NCI-H524 (cell line): Measurements from ENCODE around the gene RD3L.

Source experiments
- DNase-seq, 2 experiments: peaks; one replicate each; lab custom pipeline; 2025; lab: John Stamatoyannopoulos, UW

RD3L gene

DNA sequence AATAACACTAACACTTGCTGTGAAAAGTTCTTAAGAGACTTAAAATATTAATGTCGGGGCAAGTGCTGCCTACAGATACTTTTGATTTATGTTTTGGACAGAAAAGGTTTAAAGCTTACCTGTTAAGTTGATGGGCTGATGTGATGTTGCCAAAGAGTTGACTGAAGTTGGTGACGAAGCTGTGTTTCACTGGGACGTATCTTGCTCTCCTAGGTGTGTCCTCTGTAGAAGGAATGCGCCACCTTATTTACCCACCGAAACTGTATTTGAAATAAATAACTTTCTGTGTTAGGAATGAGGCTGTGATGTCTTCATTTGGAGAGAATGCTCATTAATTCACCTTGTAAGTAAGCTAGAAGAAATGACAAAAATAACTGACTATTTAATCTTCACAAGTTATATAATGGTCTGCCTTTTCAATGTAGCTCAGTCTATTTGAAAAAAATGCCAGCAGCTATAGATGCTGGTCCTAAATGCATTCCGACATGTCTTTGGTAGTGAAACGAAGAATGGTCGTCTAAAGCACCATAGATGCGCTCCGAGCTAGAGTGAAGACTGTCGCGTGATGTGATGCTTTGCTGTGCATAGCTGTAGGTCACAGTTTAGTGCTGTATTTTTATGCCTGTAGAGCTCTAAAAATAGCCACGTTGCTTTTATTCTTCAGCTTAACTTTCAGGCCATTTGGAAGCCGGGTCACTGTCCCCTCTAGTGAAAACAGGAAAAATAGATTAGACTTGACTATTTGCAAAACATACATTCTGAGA lies at the start of gene RD3L:
Gene RD3L (minus strand): TSS at position 557 of the 764 bp plus-strand sequence. CDS start 834 bp downstream, outside the sequence.
- no peak for DNase-seq

DNA sequence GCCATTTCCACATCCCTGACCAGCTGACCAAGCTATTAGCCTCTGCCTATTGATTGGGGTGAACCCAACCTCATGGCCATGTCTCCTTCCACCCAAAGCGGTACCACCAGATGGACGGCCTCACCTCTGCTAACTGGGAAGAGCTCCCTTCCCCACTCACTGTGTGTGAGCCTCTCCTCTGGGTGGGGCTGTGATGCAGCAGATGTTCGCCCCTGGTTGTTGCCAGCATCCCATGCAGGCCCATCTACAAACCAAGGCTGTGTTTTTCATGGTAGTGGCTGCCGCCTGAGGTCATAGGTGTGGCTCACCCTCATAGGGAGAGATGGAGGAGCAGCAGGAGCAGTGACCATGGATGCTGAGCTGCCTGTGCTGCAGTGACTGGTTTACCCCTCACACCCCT lies 47.6 kb upstream of the RD3L start:
- peak in 1 of 2 experiments; percentile 16 for DNase-seq

DNA sequence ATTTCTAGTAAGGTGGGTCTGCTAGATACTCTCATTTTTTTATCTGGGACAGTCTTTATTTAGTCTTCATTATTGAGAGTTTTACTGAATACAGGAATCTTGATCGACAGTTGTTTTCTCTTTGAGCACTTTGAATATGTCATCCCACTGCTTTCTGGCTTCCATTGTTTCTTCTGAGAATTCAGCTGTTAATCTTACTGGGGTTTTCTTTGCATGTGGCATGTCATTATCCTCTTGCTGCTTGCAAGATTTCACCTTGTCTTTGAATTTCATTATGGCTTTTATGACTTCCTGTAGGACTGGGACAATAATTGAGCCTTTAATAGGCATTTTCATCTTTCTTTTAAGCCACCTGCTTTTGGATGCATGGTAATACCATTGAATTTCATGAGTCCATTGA lies 46.7 kb upstream of the RD3L start:
- no peak for DNase-seq

DNA sequence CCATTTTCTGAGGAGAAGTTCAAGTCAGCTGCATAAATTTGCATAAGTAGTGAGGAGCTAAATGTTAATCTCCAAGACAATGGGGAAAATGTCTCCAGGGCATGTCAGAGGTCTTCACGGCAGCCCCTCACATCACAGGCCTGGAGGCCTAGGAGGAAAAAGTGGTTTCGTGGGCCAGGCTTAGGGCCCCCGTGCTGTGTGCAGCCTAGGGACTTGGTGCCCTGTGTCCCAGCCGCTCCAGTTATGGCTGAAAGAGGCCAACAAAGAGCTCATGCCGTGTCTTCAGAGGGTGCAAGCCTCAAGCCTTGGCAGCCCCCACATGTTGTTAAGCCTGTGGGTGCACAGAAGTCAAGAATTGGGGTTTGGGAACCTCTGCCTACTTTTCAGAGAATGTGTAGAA lies 41.9 kb upstream of the RD3L start:
- DNase-seq = no peak

DNA sequence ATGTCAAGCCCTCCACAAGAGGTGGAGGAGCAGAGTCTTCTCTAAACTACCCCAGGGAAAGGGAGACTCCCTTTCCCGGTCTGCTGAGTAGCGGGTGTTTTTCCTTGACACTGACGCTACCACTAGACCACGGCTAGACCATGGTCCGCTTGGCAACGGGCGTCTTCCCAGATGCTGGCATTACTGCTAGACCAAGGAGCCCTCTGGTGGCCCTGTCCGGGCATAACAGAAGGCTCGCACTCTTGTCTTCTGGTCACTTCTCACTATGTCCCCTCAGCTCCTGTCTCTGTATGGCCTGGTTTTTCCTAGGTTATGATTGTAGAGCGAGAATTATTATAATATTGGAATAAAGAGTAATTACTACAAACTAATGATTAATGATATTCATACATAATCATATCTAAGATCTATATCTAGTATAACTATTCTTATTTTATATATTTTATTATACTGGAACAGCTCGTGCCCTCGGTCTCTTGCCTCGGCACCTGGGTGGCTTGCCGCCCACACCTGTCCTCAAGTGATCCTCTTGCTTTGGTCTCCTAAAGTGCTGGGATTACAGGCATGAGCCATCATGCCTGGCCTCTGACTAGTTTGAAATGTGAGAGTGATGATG lies 38.4 kb upstream of the RD3L start:
- DNase-seq = peak; percentile 15 to 38

DNA sequence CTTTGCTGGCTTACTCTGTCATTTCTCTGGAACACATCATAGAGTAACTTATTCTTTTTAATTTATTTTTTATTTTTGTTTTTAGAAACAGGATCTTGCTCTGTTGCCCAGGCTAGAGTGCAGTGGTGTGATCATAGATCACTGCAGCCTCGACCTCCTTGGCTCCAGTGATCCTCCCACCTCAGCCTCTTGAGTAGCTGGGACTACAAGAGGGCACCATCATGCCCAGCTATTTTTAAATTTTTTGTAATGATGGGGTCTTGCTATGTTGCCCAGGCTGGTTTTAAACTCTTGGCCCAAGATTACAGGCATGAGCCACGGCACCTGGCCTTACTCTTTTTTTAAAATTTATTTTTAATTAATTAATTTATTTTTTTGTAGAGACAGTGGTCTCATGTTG lies 32.2 kb upstream of the RD3L start:
- DNase-seq = no peak

DNA sequence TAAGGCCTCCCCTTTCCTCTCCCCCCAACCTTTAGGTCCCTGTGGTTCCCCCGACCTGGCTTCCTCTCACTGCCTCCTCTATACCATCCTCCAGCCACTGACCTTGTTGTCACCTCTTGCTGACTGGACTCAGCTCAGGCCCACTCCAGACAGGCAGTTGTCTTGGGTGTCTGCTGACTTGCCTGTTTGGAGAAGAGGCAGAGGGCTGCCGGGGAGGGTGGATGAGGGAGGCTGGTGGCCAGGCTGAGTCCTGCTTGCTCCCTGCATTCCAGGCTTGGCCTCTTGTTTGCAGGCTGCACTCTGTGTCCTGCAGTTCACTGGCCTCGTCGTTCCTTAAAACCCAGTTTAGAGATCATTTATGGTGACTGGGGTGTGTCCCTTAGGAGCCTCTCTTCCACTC lies 31.0 kb upstream of the RD3L start:
- no peak for DNase-seq

DNA sequence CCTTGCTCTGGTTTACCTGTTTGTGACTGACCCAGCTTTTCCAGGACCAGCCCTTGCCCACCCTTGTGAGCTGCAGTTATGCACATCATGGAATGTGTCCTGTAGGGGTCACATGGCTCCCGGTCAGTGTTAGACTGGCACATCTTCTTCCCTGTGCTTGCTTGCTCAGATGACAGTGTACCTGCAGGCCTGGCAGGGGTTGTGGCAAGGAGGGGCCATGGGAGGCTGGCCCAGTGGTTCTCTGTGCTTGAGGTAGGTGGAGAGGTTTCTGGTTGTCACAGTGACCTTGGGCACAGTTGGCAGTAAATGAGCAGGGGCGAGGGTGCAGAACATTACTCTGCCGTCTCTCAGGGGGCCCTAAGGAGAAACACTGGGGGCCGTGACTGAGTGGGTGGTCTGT lies 27.6 kb upstream of the RD3L start:
- no peak for DNase-seq

DNA sequence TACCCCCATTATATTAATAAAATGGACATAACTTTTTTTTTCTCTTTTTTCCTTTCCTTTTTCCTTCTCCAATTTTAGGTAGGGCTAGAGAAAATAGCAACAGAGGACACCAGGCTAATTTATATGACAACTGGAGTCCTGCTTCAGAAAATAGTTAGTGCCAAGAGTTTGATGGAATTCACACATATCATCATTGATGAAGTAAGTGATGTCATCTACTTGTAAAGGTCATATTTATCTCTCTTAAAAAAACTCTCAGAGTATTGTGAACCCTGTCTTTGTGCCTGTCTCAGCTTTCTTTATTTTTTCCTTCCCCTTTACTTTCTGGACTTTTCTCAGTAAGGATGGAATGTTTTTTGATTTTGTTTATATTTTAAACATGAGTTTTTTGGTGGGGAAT lies 24.3 kb upstream of the RD3L start:
- DNase-seq = no peak

DNA sequence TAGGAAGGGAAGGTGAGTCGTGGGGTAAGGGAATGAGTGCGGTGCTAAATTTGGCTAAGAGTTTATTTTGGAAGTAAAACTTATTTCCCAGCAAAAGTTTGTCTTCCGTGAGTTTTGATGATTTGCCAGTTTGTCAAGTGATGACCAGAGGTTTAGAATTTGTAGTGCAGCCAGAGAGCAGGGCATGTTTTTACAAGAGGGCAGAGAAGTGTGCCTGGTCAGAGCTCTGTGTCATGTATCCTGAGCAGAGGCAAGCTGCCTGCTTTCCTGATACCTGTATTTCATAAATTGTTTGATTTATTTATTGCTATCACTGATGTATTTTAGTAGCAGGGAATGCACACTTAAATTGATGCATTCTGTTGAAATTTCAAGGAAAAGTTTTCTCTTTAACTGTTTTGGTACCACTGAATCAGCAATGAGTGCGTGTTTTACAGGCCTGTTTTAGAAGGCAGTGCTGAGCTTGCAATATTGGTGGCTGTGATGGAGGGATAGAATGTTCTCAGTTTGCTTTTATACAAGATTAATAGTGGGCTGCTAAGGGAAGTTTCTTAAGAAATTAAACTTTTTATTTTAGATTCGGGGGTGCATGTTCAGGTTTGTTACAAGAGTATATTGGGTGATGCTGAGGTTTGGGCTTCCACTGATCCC lies 19.7 kb upstream of the RD3L start:
- DNase-seq = no peak

DNA sequence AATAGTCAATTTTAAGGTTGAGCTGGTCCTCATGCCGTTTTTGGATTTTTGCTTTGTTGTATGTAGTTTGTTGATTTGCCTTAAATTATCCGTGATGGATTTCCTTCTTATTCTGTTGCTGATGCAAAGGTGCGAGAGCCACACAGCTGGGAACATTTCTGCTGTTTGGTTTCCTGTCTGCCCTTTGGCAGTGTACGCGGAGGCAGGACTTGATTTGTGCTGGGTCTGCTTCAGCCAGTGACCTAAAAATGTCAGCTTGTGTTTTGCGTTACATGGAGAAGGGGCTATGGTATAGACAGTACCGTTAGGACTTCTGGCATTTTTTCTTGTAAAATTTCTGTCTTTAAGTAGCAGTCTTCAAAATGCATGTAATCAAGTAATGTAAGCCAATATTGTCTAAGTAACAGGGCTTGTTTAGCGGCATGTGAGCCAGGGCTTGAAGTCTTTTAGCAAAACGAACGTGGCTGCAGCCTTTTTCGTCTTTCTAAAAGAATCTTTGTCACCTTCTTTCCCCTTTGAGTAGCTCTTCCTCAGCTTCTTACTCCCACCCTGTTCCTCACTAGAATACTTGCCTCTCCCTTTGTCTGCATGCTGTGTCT lies 18.2 kb upstream of the RD3L start:
- DNase-seq = no peak

DNA sequence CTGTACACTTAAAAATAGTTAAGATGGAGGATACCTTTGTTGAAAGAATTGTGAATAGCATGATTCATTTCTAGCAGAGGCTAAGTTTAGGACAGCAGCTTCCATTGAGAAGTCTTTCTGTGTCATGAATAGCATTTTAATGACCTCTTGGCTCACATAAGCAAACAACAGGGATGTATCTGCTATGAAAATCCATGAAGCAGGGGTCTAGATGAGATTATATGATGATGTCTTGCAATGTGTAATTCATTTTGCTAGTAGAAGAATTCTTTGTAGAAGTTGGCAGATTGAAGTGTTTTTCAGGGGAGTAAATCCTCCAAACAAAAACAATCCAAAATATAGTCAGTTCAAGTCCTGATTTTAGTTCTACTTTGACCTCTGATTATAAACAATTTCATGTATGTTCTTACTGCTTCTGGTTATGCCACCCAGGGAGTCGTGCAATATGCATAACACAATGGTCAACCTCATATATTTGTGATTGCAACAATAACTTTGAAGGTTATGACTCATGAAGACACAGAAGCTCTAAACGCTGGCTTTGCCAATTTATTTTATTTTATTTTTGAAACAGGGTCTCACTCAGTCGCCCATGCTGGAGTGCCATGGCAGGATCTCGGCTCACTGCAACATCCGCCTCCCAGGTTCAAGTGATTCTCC lies 6.9 kb upstream of the RD3L start:
- no peak for DNase-seq

DNA sequence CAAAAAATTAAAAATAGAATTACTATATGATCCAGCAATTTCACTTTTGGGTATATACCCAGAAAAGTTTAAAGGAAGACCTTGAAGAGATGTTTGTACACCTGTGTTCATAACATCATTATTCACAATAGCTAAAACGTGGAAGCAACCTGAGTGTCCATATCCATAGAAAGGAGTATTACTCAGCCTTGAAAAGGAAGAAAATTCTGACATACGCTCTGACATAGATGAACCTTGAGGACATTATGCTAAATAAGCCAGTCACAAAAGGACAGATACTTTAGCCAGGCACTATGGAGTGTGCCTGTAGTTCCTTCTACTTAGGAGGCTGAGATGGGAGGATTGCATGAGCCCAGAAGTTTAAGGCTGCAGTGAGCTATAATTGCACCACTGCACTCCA lies 6.1 kb upstream of the RD3L start:
- no peak for DNase-seq

DNA sequence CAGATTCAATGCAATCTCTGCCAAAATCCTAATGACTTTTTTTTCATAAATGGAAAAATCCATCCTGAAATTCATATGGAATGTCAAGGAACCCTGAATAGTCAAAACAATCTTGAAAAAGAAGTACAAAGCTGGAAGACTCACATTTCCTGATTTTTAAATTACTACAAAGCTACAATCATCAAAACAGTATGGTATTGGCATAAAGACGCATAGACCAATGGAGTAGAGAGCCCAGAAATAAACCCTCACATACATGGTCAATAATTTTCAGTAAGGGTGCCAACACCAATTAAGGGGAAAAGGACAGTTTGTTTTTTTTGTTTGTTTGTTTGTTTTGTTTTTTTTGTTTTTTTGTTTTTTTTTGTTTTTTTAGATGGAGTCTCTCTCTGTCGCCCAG lies 4.6 kb upstream of the RD3L start:
- no peak for DNase-seq

DNA sequence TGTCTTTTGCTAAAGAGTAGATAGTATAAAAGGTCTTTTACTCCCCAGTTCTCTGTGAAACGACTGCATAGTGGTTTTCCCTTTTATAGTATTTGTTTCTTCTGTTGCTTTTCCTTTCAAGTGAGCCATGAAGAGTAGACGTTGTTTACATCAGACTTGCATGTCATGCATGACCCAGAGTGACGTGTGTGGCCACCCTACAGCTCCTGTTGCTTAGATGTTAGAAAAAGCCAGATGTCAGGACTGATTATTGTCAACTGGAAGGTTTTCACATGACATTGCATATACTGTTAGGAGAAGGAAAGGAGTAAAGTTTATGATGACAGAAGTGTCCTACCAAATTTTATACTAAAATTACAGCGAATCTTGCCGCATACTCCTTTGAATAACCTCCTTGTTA lies 1.3 kb upstream of the RD3L start:
- no peak for DNase-seq

DNA sequence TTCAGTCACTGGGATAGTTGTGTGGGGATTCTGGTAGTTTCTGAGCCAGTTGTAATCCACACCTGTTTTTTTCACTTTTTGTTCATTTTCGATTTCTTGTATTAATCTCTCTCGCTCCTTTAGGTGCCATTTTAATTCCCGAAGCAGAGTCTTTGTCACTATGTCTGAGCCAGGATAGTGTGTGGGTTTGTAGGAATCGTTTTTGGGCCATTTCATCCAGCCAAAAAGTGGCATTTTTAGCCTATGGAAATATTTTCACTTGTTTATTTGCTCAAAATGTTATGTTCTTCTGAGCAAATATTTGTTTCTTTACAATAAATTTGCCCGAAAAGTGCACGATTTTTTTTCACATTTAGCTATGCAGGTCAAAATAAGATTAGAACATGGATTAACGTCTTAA lies 867 bp downstream of the RD3L start:
- no peak for DNase-seq

DNA sequence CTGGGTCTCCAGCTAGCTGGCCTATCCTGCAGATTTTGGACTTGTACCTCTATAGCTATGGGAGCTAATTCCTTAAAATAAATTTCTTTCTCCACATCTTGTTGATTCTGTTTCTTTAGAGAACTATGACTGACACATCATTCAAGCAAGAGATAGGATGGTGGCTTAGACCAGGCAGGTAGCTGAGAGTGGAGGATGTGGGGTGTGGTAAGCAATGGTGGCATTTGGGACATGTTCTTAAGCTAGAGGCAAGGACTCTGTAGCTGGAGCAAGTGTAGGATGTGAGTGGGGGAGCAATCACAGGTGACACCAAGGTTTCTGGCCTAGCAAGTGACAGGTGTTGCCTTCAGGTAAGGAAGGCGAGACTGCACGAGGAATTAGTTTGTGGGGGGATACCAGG lies 7.2 kb downstream of the RD3L start:
- DNase-seq = no peak

DNA sequence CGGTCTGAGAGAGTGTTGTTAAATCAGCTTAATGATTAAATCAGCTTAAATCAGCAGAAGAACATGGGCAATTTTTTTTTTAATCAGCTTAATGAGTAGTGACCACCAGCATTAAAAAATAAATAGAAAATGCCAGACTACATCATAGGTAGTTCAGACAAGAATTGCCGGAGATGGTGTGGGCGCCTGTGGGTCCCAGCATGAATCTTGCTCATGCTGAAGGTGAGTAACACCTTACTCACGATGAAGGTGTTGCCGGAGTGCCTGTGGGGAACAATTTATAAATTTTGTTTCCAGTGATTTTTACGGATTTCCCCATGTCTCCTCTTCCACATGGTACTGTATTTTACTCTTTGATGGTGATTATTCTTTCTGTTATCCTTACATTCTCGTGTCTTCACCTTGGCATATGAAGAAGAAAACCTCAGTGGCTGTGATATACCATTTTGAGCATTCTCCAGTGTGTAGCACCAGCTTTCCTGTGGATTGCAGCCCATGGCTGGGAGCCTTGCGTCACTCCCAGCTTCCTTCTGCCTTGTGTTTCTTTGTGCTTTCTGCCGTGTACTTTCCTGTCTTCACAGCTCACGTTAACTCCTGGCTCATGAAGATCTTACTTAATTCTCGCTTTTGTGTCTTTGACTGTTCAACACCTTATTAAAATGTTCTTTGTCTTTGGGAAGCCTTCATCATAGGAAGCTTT lies 9.4 kb downstream of the RD3L start:
- DNase-seq = no peak

DNA sequence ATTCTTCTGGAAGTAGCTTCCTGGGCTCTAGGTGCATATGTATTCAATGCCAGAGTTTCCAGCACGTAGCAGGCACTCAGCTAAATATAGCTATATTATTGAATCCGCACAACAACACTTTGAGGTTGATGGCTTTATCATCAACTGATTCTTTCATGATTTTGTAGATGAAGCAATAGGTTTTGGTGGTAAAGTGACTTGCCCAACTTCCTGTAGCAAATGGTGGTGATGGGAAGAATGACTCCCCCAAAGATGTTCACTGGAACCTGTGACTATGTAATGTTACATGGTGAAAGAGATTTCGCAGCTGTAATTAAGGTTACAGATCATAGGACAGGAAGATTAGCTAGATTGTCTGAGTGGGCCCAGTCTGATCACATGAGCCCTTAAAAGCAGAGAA lies 10.9 kb downstream of the RD3L start:
- DNase-seq = no peak

DNA sequence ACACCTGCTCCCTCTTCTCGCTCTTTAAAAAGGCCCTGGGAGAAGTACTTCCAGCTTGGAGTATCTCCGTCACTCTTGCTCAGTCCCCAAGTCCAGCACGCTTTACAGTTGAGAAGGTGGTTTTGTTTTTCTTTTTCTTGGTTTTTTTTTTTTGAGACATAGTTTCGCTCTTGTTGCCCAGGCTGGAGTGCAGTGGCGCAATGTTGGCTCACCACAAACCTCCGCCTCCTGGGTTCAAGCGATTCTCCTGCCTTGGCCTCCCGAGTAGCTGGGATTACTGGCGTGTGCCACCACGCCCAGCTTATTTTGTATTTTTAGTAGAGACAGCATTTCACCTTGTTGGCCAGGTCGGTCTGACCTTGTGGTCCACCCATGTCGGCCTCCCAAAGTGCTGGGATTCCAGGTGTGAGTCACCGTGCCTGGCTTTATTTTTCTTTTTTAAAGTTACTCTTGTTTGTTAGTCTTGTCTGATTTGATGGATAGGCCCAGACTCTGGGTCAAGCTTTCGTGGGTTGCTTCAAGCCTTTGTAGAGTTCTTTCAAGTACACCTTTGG lies 12.2 kb downstream of the RD3L start:
- DNase-seq = no peak
